ENCODE results near the gene OLIG3.

Gene OLIG3

GRCh38 chr6:137494281-137494987, at the start of gene OLIG3:
OLIG3 (minus strand) TSS chr6:137494394; CDS start chr6:137494170, 224 bp downstream.
- no peak for DNase-seq (ENCODE audit: low read depth)

DNA sequence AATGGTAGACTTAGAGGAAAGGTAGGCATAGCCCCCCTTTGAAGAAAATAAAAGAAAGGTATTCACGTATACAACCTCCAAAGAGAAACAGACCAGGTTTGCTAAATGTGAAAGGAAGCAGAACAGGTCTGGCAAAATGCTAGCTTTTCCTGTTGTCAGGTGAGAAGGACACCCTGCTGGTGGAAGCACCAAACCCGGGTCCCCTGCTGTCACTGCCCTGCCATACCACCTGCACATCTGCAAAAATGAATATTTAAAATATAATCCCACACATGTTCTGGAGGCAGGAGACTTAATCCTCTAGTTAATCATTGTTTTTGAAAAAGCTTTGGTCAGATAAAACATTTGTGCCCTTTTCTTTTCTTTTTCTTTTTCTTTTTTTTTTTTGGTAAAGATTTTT, 48.9 kb upstream of the OLIG3 start:
- no peak for DNase-seq (ENCODE audit: low read depth)

DNA sequence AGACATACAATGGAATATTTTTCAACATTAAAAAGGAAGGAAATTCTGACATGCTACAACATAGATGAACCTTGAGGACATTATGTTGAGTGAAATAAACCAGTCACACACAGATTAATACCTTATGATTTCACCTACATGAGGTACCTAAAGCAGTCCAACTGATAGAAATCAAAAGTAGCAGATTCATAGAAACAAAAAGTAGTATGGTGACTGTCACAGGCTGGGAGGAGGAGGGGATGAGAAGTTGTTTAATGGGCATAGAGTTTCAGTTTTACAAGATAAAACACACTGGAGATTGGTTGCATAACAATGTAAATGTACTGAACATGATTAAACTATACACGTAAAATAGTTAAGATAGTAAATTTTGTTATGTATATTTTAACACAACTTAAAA, 48.5 kb upstream of the OLIG3 start:
- no peak for DNase-seq (ENCODE audit: low read depth)

GRCh38 chr6:137541534-137542063, 47.4 kb upstream of the OLIG3 start:
- no peak for DNase-seq (ENCODE audit: low read depth)

GRCh38 chr6:137536104-137536773, 42.0 kb upstream of the OLIG3 start:
- no peak for DNase-seq (ENCODE audit: low read depth)

GRCh38 chr6:137531376-137532092, 37.3 kb upstream of the OLIG3 start:
- no peak for DNase-seq (ENCODE audit: low read depth)

- no peak for DNase-seq (ENCODE audit: low read depth)
Measured at GRCh38 chr6:137530404-137530803, 36.2 kb upstream of the OLIG3 start.

GRCh38 chr6:137522831-137523230, 28.6 kb upstream of the OLIG3 start:
- no peak for DNase-seq (ENCODE audit: low read depth)

GRCh38 chr6:137522198-137522798, 28.1 kb upstream of the OLIG3 start:
- no peak for DNase-seq (ENCODE audit: low read depth)

DNA sequence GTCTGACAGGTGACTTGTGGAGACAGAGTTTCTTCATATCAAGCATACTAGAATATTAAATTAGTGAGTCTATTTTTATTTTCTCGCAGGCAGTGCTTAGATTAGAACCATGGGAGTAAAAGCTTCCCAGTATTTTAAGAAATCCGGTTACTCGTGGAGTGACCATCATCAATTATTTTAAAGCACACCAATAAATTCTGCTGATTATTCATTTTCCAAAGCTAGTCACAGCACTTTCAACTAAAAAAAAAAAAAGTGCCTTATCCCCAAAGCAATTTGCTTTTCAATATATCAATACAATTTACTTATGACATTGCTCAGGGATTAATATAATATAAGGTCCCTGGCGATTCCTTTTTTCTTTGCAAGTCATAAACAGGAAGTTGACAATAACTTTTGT, 26.3 kb upstream of the OLIG3 start:
- no peak for DNase-seq (ENCODE audit: low read depth)

- DNase-seq (ENCODE audit: low read depth): no peak
Measured at GRCh38 chr6:137519629-137520176, 25.5 kb upstream of the OLIG3 start.

- no peak for DNase-seq (ENCODE audit: low read depth)
Measured at GRCh38 chr6:137518386-137518983, 24.3 kb upstream of the OLIG3 start.

DNA sequence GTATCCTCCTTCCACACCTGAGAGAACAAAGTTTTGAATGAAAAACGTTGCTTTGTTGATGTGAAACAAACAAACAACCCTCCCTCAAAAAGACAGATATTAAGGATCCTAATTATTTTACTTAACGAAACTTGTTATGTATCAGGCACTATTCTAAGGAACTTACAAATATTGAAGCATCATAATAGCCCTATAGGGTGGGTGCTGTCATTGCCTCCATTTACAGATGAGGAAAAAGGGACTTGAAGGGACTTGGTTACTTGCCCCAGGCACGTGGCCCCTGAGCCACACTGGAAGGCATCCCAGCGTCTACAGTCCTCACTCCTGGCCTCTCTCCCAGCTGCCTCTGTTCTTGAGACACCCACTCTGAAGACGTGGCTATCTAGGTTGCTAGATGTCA, 20.2 kb upstream of the OLIG3 start:
- no peak for DNase-seq (ENCODE audit: low read depth)

- DNase-seq (ENCODE audit: low read depth): no peak
Measured at GRCh38 chr6:137512757-137513605, 18.8 kb upstream of the OLIG3 start.

GRCh38 chr6:137510923-137511322, 16.7 kb upstream of the OLIG3 start:
- DNase-seq (ENCODE audit: low read depth): no peak

GRCh38 chr6:137498481-137499190, 4.4 kb upstream of the OLIG3 start:
- no peak for DNase-seq (ENCODE audit: low read depth)

DNA sequence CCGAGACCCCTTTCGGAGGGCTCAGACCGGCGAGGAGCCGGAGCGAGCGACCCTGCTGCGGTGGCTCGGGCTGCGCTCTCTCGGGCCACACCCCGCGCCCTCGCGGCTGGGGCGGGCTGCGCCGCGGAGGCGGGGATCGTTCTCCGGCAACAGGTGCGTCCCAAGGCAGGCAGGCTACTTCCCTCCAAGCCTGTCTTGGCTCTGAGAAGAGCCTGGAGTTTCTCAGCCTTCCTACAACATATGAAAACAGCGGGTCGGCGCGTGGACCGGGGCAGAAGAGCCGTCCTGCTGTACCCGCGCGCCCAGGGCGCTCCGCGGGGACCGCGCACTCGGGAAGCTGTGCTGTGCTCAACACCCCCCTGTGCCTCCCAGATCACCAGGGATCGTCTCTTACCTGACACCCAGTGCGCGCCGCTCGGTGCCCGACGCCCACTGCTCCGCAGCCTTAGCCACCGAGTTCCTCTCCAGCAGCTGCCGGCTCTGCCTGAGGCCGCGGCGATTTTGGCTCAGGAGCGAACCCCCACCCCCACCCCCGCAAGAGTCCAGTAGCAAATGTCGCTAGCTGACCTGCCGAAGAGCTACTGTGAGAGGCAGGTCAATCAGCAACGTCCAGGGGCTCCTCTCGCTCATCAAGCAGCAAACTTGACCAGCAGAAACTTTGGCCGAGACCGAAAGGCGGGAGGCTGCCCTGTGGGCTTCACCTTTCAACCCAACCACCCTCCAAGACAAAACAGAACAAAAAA, 3.7 kb upstream of the OLIG3 start:
- DNase-seq (ENCODE audit: low read depth): no peak

DNA sequence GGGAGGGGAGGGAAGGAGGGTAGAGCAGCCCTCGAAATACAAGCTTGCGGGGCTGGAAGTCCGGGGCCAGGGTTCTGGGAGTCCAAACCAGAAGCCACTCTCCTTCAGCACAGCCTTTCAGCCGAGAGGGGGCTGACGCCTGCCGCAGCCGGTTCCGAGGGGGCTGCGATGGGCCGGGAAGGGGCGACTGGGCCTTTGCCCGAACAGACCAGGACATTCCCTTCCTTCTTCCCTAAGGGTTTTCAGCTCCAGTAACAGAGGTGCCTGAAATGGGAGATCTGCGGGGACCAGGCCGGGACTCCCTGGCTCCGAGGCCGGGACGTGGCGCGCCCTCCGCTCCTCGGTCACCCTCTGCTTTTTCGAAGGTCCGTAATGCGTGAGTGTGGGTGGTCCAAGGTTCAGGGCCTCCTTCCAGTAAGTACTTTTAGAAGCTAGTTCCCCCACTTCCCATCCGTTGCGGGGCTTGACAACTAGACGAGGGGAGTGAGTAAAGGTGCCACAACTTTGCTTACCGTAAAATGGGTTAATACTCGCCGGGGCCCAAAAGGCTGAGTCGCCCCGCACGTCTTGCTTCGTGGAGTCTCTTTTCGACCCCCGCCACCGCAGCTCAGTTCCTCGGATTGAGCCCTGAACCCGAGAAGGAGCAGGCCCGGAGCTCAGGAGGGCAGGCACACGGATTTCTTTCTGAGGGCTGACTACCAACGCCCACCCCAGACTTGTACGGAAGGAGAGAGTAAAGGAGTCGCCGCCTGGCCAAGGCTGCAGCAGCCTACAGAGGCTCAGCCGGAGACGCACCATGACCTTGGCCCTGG, 2.9 kb upstream of the OLIG3 start:
- DNase-seq (ENCODE audit: low read depth): no peak

DNA sequence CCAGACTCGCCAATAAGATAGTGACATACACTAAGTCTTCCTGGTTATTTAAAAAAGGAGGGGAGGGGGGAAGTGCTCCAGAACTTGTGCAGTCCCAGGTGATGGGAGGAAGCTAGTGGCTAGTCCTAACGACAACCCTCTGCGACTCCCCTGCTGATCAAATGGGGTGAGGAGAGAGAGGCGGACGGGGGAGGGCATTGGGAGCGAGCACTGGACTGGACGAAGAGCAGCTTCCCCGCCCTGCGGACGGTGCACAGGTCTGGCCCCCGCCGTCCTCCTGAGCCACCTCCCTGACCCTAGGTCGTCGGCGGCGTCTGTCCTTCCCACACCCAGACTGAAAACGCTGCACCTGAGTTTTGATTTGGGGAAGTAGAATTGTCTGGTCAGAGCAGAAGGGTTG, 2.2 kb upstream of the OLIG3 start:
- no peak for DNase-seq (ENCODE audit: low read depth)

All from T-helper 22 cell (primary cell).